Progenitor cell of endocrine pancreas (in vitro differentiated cells): Measurements from ENCODE around the gene BOK. TPM values are rescaled to one million over a fixed set of nuclear protein-coding genes. Genes with fewer than 3 reads are reported as not detected.
"Not testable (repeated sequence)": the region's sequence is repeated elsewhere in the genome, so short reads cannot be mapped to it uniquely, and the experiment has no call there.

Source experiments
- DNase-seq: peaks from one replicate; pipeline ENCODE4 v3.0.0; 2021; ENCODE audit warnings: low spot score; ENCODE audit not compliant: unreplicated experiment
- H3K27ac Mint-ChIP-seq: 2 replicates; pipeline ENCODE4 v1.8.0; 2021; ENCODE audit warnings: mild to moderate bottlenecking, moderate library complexity, mixed read lengths
- H3K27me3 Mint-ChIP-seq: 2 replicates; pipeline ENCODE4 v1.8.0; 2021; ENCODE audit warnings: mixed read lengths
- H3K36me3 Mint-ChIP-seq: 2 replicates; pipeline ENCODE4 v1.8.0; 2022; ENCODE audit warnings: mixed read lengths; ENCODE audit not compliant: insufficient read depth
- H3K4me1 Mint-ChIP-seq: 2 replicates; pipeline ENCODE4 v1.8.0; 2021; ENCODE audit warnings: low read depth, mixed read lengths
- H3K4me3 Mint-ChIP-seq: 2 replicates; pipeline ENCODE4 v1.8.0; 2021; ENCODE audit warnings: low read depth, mild to moderate bottlenecking, moderate library complexity, mixed read lengths
- H3K9me3 Mint-ChIP-seq: 2 replicates; pipeline ENCODE4 v1.8.0; 2021; ENCODE audit warnings: low read depth, mixed read lengths
- total RNA-seq: library from RNA; stranded (reverse); gene quantifications from 2 replicates; pipeline ENCODE4 v1.2.1, GENCODE V29; 2021
- TF ChIP-seq, protein P1 (sequence below): fragments of 200-600 bp; sonication (generic); IDR thresholded peaks from one replicate; pipeline ENCODE4 v1.5.0; 2021; ENCODE audit warnings: antibody characterized with exemption, mild to moderate bottlenecking; ENCODE audit not compliant: unreplicated experiment

Gene BOK
- total RNA-seq, 1 donor from 2014 or later, result 8.0 TPM

DNA sequence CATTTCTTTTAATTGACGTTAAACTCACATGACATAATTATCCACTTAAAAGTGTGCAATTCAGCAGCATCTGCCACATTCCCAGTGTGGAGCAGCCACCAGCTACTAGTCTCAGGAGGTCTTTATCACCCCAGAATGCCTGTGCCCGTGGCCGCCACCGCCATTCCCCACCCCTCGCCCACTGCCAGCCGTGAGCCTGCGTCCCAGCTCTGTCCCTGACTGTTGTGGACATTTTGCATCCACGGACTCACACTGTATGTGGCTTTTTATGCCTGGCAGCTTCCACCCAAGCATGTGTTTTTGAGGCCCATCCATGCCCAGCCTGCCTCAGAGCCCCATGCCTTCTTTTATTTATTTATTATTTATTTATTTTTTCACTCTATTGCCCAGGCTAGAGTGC lies 9.2 kb downstream of the BOK start:
- Mint-ChIP-seq H3K9me3 (no peaks in the 10 kb centered on the region), H3K4me1 (no peaks in the 10 kb centered on the region), H3K27me3 (peaks cover 12% of the 10 kb centered on the region), H3K36me3 (peaks cover 4% of the 10 kb centered on the region), H3K4me3 (no peak overlapping the region), H3K27ac (no peak overlapping the region)
- no peak for DNase-seq
- TF ChIP-seq, protein P1, sequence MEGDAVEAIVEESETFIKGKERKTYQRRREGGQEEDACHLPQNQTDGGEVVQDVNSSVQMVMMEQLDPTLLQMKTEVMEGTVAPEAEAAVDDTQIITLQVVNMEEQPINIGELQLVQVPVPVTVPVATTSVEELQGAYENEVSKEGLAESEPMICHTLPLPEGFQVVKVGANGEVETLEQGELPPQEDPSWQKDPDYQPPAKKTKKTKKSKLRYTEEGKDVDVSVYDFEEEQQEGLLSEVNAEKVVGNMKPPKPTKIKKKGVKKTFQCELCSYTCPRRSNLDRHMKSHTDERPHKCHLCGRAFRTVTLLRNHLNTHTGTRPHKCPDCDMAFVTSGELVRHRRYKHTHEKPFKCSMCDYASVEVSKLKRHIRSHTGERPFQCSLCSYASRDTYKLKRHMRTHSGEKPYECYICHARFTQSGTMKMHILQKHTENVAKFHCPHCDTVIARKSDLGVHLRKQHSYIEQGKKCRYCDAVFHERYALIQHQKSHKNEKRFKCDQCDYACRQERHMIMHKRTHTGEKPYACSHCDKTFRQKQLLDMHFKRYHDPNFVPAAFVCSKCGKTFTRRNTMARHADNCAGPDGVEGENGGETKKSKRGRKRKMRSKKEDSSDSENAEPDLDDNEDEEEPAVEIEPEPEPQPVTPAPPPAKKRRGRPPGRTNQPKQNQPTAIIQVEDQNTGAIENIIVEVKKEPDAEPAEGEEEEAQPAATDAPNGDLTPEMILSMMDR, result no peak

DNA sequence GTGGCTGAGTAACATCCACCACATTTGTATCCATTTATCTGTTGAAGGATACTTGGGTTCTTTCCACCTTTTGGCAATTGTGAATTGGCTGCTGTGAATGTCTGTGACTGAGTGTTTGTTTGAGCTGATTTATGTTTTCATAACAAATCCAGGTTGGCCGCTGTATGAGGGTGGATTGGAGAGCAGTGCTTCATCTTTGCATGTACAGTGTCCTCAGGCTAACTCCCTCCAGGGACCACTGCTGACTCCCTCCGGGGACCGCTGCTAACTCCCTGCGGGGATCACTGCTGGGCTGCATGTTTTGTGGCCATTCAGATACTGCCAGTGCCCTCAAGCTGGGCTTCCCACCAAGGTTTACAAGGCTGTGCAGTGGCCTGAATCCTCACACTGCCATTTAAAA lies 10.2 kb downstream of the BOK start:
- no peak for DNase-seq
- Mint-ChIP-seq H3K27me3 (peaks cover 12% of the 10 kb centered on the region), H3K36me3 (peaks cover 4% of the 10 kb centered on the region), H3K4me1 (no peaks in the 10 kb centered on the region), H3K27ac (no peak overlapping the region), H3K9me3 (no peaks in the 10 kb centered on the region), H3K4me3 (no peak overlapping the region)
- TF ChIP-seq, protein P1, result no peak

DNA sequence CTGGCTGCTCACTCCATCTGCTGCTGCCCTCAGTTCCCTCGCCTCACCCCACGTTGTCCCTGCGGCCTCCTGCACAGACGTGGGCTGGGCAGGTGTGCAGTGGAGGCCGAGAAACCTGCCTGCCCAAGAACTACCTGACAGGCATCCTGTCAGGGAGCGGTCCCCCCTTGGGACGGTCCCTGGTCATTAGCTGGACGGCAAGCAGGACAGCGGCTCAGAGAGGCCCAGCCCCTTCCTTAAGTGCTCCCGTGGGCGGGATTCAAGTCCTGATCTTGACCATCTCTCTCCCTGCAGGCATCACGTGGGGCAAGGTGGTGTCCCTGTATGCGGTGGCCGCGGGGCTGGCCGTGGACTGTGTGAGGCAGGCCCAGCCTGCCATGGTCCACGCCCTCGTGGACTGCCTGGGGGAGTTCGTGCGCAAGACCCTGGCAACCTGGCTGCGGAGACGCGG lies 11.3 kb downstream of the BOK start:
- Mint-ChIP-seq H3K27me3 (peaks cover 12% of the 10 kb centered on the region), H3K4me3 (no peak overlapping the region), H3K27ac (no peak overlapping the region), H3K9me3 (no peaks in the 10 kb centered on the region), H3K4me1 (no peaks in the 10 kb centered on the region), H3K36me3 (peaks cover 4% of the 10 kb centered on the region)
- no peak for DNase-seq
- TF ChIP-seq, protein P1, result no peak

DNA sequence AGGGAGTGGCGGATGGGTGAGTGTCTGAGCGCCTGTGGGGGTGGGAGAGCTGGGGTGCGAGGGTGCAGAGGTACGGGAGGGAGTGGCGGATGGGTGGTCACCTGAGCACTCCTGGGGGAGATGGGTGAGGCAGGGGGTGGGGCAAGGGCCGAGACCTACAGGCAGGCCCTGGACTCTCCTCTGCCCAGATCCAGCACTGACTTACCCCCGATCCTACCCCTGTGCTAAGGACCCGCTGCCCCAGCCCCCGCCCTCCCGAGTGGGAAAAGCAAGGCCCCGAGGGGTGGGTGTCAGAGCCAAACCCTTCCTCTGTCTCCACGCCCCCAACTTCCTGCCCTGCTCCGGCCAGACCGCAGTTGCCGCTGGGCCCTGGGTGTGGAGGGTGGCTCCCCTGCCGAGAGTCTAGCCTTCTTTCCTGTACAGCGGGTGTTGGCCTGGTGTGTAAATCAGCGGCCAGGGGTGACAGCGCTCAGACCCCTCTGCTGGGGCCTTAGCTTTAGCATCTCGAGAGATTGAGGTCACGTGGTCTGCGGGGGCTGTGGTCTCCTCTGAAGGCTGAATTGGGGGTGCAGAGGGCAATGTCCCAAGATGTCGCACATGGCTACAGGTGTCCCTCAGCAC lies 12.5 kb downstream of the BOK start:
- H3K4me3 Mint-ChIP-seq, result no peak overlapping the region

DNA sequence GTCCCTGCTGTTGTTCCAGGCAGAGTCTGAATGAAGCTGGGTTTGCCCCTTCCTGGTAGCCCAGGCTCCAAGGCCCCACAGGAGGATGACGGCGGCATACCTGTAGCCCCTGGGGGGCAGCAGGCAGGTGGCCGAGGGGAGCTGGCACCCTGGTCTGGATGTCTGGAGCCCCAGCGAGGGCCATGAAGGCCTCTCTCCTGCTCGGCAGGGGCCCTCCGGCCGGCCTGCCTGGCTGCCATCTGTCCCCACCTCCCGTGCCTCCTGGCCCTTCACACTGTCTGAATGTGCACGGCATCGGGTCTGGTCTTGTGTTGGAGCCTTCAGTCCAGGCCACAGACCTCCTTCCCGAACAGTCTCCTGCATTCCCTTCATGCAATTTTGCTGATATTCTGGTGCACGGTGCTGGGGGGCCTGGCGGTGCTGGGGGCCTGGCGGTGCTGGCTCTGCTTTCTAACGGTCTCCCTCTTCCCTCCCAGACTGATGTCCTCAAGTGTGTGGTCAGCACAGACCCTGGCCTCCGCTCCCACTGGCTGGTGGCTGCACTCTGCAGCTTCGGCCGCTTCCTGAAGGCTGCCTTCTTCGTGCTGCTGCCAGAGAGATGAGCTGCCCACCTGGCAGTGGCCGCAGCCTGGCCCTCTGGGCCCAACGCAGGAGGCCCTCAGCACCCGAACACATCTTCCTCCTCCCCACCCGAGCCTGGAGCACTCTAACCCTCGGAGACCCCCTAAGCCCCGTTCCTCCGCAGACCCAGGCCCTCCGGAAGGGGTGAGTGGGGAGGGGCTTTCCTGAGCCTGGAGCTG lies 13.5 kb downstream of the BOK start:
- TF ChIP-seq, protein P1, result no peak
- H3K4me3 Mint-ChIP-seq, result no peak overlapping the region
- peaks cover 4% of the 10 kb centered on the region for H3K36me3 Mint-ChIP-seq
- no peaks in the 10 kb centered on the region for H3K9me3 Mint-ChIP-seq
- no peak overlapping the region for H3K27ac Mint-ChIP-seq
- no peak for DNase-seq
- H3K27me3 Mint-ChIP-seq, result peaks cover 12% of the 10 kb centered on the region
- H3K4me1 Mint-ChIP-seq, result no peaks in the 10 kb centered on the region

More for the DNA sequence above, 12.5 kb downstream of the BOK start:
- Mint-ChIP-seq H3K9me3 (no peaks in the 10 kb centered on the region), H3K27ac (no peak overlapping the region), H3K36me3 (peaks cover 4% of the 10 kb centered on the region), H3K27me3 (peaks cover 12% of the 10 kb centered on the region), H3K4me1 (no peaks in the 10 kb centered on the region)
- TF ChIP-seq, protein P1, result no peak
- no peak for DNase-seq

DNA sequence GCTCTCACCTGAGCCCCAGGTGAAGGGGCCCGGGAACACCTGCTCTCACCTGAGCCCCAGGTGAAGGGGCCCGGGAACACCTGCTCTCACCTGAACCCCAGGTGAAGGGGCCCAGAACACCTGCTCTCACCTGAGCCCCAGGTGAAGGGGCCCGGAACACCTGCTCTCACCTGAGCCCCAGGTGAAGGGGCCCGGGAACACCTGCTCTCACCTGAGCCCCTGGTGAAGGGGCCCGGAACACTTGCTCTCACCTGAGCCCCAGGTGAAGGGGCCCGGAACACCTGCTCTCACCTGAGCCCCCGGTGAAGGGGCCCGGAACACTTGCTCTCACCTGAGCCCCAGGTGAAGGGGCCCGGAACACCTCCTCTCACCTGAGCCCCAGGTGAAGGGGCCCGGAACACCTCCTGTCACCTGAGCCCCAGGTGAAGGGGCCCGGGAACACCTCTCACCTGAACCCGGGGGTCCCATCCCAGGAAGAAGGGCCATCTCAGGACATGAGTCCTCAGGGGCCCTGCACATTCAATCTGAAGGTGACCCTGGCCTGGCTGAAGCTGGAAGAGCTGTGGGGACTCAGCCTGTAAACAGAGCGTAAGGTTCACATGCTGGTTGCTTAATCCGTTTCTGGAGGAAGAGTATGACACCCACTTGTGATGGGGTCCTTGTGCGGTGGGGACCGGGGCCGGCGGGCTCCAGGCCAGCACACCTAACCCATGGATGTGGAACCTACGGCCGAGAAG lies 14.5 kb downstream of the BOK start:
- not testable (repeated sequence) for H3K4me3 Mint-ChIP-seq, DNase-seq, H3K9me3 Mint-ChIP-seq, H3K4me1 Mint-ChIP-seq, H3K27ac Mint-ChIP-seq, H3K36me3 Mint-ChIP-seq
- H3K27me3 Mint-ChIP-seq, result peaks cover 12% of the 10 kb centered on the region
